Mammary microvascular endothelial cell (primary cell): ENCODE measurements around the gene PCDH19. TPM values are rescaled to one million over a fixed set of nuclear protein-coding genes. Genes with fewer than 3 reads are reported as not detected.

Experiments used
- total RNA-seq: library from RNA; depleted of rRNA; stranded (reverse); fragments of >200 nt; gene quantifications from 2 replicates; pipeline ENCODE4 v1.2.3, GENCODE V29; 2015

The PCDH19 gene, protein sequence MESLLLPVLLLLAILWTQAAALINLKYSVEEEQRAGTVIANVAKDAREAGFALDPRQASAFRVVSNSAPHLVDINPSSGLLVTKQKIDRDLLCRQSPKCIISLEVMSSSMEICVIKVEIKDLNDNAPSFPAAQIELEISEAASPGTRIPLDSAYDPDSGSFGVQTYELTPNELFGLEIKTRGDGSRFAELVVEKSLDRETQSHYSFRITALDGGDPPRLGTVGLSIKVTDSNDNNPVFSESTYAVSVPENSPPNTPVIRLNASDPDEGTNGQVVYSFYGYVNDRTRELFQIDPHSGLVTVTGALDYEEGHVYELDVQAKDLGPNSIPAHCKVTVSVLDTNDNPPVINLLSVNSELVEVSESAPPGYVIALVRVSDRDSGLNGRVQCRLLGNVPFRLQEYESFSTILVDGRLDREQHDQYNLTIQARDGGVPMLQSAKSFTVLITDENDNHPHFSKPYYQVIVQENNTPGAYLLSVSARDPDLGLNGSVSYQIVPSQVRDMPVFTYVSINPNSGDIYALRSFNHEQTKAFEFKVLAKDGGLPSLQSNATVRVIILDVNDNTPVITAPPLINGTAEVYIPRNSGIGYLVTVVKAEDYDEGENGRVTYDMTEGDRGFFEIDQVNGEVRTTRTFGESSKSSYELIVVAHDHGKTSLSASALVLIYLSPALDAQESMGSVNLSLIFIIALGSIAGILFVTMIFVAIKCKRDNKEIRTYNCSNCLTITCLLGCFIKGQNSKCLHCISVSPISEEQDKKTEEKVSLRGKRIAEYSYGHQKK (N-terminal part only)
- total RNA-seq, result 0.07 and 0.20 TPM in 2 replicates

DNA sequence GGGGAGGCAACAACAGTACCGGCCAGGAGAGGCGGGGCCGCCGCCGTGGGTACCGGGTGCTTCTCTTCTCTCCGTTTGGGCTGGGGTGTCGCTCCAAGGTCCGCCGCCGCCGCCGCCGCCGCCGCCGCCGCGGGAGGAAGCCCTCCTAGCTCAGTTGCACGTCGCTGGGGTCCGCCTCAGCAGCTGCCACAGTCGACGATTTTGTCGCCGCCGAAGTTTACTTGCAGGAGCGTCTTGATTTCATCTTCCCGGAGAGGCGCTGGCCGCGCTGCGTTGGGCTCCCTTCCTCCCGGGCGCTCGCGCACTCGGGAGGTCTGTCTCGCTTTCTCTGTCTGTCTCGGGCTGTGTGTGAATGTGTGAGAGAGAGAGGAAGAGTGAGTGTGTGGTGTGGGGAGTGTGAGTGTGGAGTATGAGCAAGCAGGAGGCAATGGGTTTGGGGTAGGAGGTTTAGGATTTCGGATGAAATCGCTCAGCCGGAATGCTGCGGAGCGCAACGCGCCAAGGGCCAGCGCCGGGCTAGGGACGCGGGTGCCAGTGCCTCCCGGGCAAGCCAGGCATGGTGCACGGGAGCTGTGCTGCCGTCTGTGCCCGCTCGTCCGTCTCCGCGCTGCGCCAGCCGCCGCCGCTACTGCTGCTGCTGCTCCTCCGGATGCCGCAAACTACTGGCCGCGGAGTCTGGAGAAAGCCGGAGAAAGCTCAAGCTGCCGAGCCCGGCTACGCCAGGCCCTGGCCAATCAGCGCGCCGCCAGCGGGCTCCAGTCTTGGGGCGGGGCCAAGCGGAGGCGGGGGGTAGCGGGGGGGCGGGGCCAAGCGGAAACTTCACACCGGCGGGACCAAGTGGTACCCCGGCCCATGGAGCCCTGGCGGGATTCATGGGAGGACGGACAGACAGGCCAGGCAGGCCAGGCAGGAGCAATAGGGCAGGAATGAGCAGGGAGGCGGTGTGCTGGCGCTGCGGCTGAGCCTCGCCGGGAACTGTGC is at the start of gene PCDH19:
PCDH19 (minus strand) TSS at position 664 of the 981 bp plus-strand sequence. CDS start 1,676 bp downstream, outside the sequence.

Other genes starting within 250 kb of the PCDH19 start
- not detected in 2 replicates for gene TNMD, start 174.7 kb upstream of the PCDH19 start, total RNA-seq
- gene TSPAN6, start 226.5 kb upstream of the PCDH19 start, total RNA-seq, result 25.7 and 28.0 TPM in 2 replicates
- gene SRPX2, start 233.9 kb upstream of the PCDH19 start, total RNA-seq, result 29.4 and 35.0 TPM in 2 replicates